GM12878 (cell line): ENCODE data around the gene MAST1. TPM values are rescaled to one million over a fixed set of nuclear protein-coding genes. Genes with fewer than 3 reads are reported as not detected.
"Not testable (repeated sequence)": the region's sequence is repeated elsewhere in the genome, so short reads cannot be mapped to it uniquely, and the experiment has no call there.

Experiments used
- ATAC-seq: fragments of 200-7000 bp; cut with Tn5 transposase; 3 replicates; pipeline ENCODE4 v1.9.1; 2020; ENCODE audit warnings: mild to moderate bottlenecking, moderate library complexity
- BruUV-seq: library from RNA; stranded (reverse); fragments of 400-500 nt; replicated peaks from 2 replicates; lab custom pipeline; 2021; lab: Mats Ljungman, UMichigan
- CTCF ChIA-PET: fragments of 300-600 bp; sonication (Branson Sonifier 250); formaldehyde crosslinking; extraction: SDS; loops from one replicate; lab custom pipeline; 2021; ENCODE audit warnings: inconsistent platforms; lab: Yijun Ruan, JAX
- POLR2A ChIA-PET: fragments of 350-600 bp; formaldehyde crosslinking; extraction: SDS; loops from one replicate; lab custom pipeline; 2021; ENCODE audit warnings: inconsistent platforms; lab: Charles Lee
- RAD21 ChIA-PET: fragments of 300-600 bp; sonication (Branson Sonifier 250); formaldehyde crosslinking; loops from one replicate; lab custom pipeline; 2023; ENCODE audit warnings: antibody characterized with exemption; ENCODE audit not compliant: unreplicated experiment; lab: Charles Lee
- SMC1A ChIA-PET: fragments of 300-600 bp; sonication (Branson Sonifier 250); formaldehyde crosslinking; loops from one replicate; lab custom pipeline; 2023; ENCODE audit not compliant: unreplicated experiment, uncharacterized antibody; lab: Charles Lee
- DNase-seq: peaks from one replicate; pipeline ENCODE4 v3.0.0-alpha.2; 2011; ENCODE audit warnings: low read depth, low spot score
- FAIRE-seq: peaks from 3 replicates; lab custom pipeline; 2011; peaks lifted over from hg19 to GRCh38; lab: Jason Lieb, UNC
- H2AFZ ChIP-seq: 2 replicates; pipeline ENCODE4 v1.6.0; 2011; ENCODE audit warnings: low read depth, low read length, control low read depth; ENCODE audit not compliant: control insufficient read depth
- H3K27ac ChIP-seq: 2 replicates; pipeline ENCODE4 v1.5.1; 2011; ENCODE audit warnings: control low read depth; ENCODE audit not compliant: control insufficient read depth, insufficient read depth
- H3K27me3 ChIP-seq, 2 experiments: replicated peaks in 1 of 2; 2 replicates each; pipeline versions ENCODE4 v1.6.0 to v1.6.1; 2011; ENCODE audit warnings: low read length in 1 of 2; ENCODE audit not compliant: control insufficient read depth in 2 of 2, insufficient read depth in 2 of 2
- H3K36me3 ChIP-seq, 2 experiments: 2 replicates each; pipeline ENCODE4 v1.5.1; 2011; ENCODE audit warnings: low read length in 1 of 2; ENCODE audit not compliant: control insufficient read depth in 2 of 2, insufficient read depth in 2 of 2
- H3K4me1 ChIP-seq: 2 replicates; pipeline ENCODE4 v1.6.1; 2011; ENCODE audit warnings: mild to moderate bottlenecking, low read length, moderate library complexity, mixed read lengths; ENCODE audit not compliant: control insufficient read depth, insufficient read depth
- H3K4me2 ChIP-seq: 2 replicates; pipeline ENCODE4 v1.6.0; 2011; ENCODE audit warnings: control low read depth; ENCODE audit not compliant: control insufficient read depth, insufficient read depth
- H3K4me3 ChIP-seq: fragments of 200-600 bp; sonication (generic); 2 replicates; pipeline ENCODE4 v1.5.1; 2016
- H3K79me2 ChIP-seq: 2 replicates; pipeline ENCODE4 v1.6.0; 2011; ENCODE audit warnings: low read length; ENCODE audit not compliant: control insufficient read depth, insufficient read depth
- H3K9ac ChIP-seq: 2 replicates; pipeline ENCODE4 v1.8.0; 2011; ENCODE audit warnings: low read length, control low read depth, mixed read lengths; ENCODE audit not compliant: control insufficient read depth, insufficient read depth
- H3K9me3 ChIP-seq: replicated peaks from 3 replicates; pipeline ENCODE4 v1.5.1; 2011; ENCODE audit warnings: mild to moderate bottlenecking, low read length; ENCODE audit not compliant: control insufficient read depth, insufficient read depth
- H4K20me1 ChIP-seq: 2 replicates; pipeline ENCODE4 v1.6.0; 2011; ENCODE audit not compliant: control insufficient read depth, insufficient read depth
- FOXK2 ChIP-seq: fragments of 450-650 bp; IDR thresholded peaks from 2 replicates; pipeline ENCODE4 v1.6.1; 2017; ENCODE audit warnings: mild to moderate bottlenecking, moderate library complexity
- HDGF ChIP-seq: fragments of 450-650 bp; IDR thresholded peaks from 2 replicates; pipeline ENCODE4 v1.6.1; 2016; ENCODE audit warnings: antibody characterized with exemption
- MEF2B ChIP-seq: fragments of 450-650 bp; IDR thresholded peaks from 2 replicates; pipeline ENCODE4 v1.6.1; 2018; ENCODE audit warnings: mild to moderate bottlenecking, moderate library complexity; ENCODE audit not compliant: partially characterized antibody, poor library complexity, severe bottlenecking
- NBN ChIP-seq: fragments of 450-650 bp; IDR thresholded peaks from 2 replicates; pipeline ENCODE4 v1.6.1; 2016
- SIN3A ChIP-seq: IDR thresholded peaks from 2 replicates; pipeline ENCODE4 v1.6.1; 2012; ENCODE audit warnings: low read depth, low read length, improper control_type of control experiment
- WGBS: methylation state at CpG from one replicate; pipeline ENCODE4 v1.1.6; 2016; ENCODE audit warnings: low lambda C conversion rate; ENCODE audit not compliant: insufficient replicate concordance, insufficient coverage; ENCODE audit errors: missing lambda C conversion rate; 5-methylcytosine and 5-hydroxymethylcytosine counted together
- in situ Hi-C: fragments of 300-500 bp; cut with MboI; formaldehyde crosslinking; loops from 9 replicates; pipeline ENCODE4 v1.14.3; 2018; ENCODE audit warnings: mixed read lengths
- intact Hi-C: fragments of 100-400 bp; cut with micrococcal nuclease; formaldehyde crosslinking; loops from one replicate; pipeline ENCODE4 v1.14.2; 2022; ENCODE audit not compliant: unreplicated experiment
- polyA plus RNA-seq, 11 experiments: library from polyadenylated mRNA; depleted of rRNA in 4 of 11; unstranded in 6 of 11; stranded (reverse) in 5 of 11; fragments of >200 nt; fragmentation: Nextera tagmentation in 4 of 11; fragmentation: Illumina TruSeq in 1 of 11; extraction: Ambion mirVana in 4 of 11; extraction: Trizol in 1 of 11; gene quantifications; 1 replicate in 1 of 11; 2 replicates in 10 of 11; pipeline versions ENCODE4 v1.2.1 to v1.2.3, GENCODE V29; 2011 to 2016; ENCODE audit warnings: inconsistent platforms in 2 of 11, missing spikeins in 2 of 11, low read depth in 1 of 11
- total RNA-seq, 4 experiments: library from RNA; depleted of rRNA in 3 of 4; stranded (reverse); fragments of >200 nt in 3 of 4; fragmentation: Illumina TruSeq in 1 of 4; extraction: Trizol in 1 of 4; gene quantifications; 2 replicates each; pipeline versions ENCODE4 v1.2.1 to v1.2.3, GENCODE V29; 2013 to 2021
- TF ChIP-seq, protein P1 (sequence below): IDR thresholded peaks from 2 replicates; pipeline ENCODE4 v1.6.1; 2011; ENCODE audit warnings: mild to moderate bottlenecking, low read depth, low read length, moderate library complexity; ENCODE audit not compliant: insufficient replicate concordance
- TF ChIP-seq, protein P2 (sequence below), 3 experiments: IDR thresholded peaks in 2 of 3; conservative IDR thresholded peaks in 1 of 3; 2 replicates each; pipeline ENCODE4 v1.5.1; 2011; ENCODE audit warnings: low read depth in 3 of 3, low read length in 3 of 3, mild to moderate bottlenecking in 3 of 3, control low read depth in 2 of 3, moderate library complexity in 2 of 3, inconsistent platforms in 1 of 3, mixed read lengths in 1 of 3; ENCODE audit not compliant: control insufficient read depth in 2 of 3, insufficient read depth in 1 of 3; ENCODE audit errors: extremely low read depth in 1 of 3
- TF ChIP-seq, protein P3 (sequence below): fragments of 450-650 bp; IDR thresholded peaks from 2 replicates; pipeline ENCODE4 v1.6.1; 2016; ENCODE audit warnings: mild to moderate bottlenecking

The MAST1 gene
- total and polyA plus RNA-seq, 10 of the 15 experiments (the other 5 are each of a cell fraction or from before 2014, with no cell fraction given): 0.08 to 0.79 (median 0.44) TPM; not detected in 1

DNA sequence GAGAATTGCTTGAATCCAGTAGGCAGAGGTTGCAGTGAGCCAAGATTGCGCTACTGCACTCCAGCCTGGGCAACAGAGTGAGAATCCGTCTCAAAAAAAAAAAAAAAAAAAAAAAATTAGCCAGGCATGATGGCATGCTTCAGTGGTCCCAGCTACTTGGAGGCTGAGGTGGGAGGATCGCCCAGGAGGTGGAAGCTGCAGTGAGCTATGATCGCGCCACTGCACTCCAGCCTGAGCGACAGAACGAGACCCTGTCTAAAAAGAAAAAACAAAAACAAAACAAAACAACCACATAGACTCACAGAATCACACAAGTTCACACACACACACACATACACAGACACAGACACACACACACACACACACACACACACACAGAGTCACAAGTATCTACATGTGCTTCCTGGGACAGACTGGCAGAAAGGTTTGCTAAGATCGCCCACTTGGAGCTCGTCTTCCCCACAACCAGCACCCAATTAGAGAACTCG is 52.0 kb downstream of the MAST1 start:
- FAIRE-seq, H3K27ac ChIP-seq, H3K79me2 ChIP-seq, H3K36me3 ChIP-seq, H3K4me1 ChIP-seq, ATAC-seq, intact Hi-C loops, H3K9me3 ChIP-seq, H4K20me1 ChIP-seq, H3K27me3 ChIP-seq, in situ Hi-C loops, BruUV-seq, H3K9ac ChIP-seq, DNase-seq: not testable (repeated sequence)
- ChIA-PET CTCF (interaction anchor here (0.6 to 13.2 kb wide), 13 partner anchors 9 to 1450 kb away, joined by 3 to 182 read pairs (median 5); partner anchors contain the start of genes DNASE2 and FARSA), RAD21 (interaction anchor here (0.7 to 2.8 kb wide), 14 partner anchors 8 to 171 kb away, joined by 3 to 19 read pairs (median 4); partner anchors contain the start of genes CALR and DNASE2), POLR2A (interaction anchor here (0.7 to 2.6 kb wide), 12 partner anchors 9 to 951 kb away, joined by 3 to 35 read pairs (median 4); partner anchors contain the start of genes DNASE2, FARSA and SYCE2), SMC1A (interaction anchor here (0.8 to 1.7 kb wide), 12 partner anchors 8 to 75 kb away, joined by 3 to 19 read pairs (median 4); partner anchors contain the start of genes CALR, FARSA and GADD45GIP1)
- 26% methylated on average over 9 of the region's 10 CpGs for WGBS
- Histone ChIP-seq H3K4me2 (peak overlapping the region; percentile 66), H3K4me3 (0 out of 2 replicates have a peak overlapping the region, but pooled peaks have one; percentile 14), H2AFZ (peak overlapping the region; percentile 79)
- TF ChIP-seq, protein P1, sequence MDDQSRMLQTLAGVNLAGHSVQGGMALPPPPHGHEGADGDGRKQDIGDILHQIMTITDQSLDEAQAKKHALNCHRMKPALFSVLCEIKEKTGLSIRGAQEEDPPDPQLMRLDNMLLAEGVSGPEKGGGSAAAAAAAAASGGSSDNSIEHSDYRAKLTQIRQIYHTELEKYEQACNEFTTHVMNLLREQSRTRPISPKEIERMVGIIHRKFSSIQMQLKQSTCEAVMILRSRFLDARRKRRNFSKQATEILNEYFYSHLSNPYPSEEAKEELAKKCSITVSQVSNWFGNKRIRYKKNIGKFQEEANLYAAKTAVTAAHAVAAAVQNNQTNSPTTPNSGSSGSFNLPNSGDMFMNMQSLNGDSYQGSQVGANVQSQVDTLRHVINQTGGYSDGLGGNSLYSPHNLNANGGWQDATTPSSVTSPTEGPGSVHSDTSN: peak; percentile 21
- TF ChIP-seq, protein P2, sequence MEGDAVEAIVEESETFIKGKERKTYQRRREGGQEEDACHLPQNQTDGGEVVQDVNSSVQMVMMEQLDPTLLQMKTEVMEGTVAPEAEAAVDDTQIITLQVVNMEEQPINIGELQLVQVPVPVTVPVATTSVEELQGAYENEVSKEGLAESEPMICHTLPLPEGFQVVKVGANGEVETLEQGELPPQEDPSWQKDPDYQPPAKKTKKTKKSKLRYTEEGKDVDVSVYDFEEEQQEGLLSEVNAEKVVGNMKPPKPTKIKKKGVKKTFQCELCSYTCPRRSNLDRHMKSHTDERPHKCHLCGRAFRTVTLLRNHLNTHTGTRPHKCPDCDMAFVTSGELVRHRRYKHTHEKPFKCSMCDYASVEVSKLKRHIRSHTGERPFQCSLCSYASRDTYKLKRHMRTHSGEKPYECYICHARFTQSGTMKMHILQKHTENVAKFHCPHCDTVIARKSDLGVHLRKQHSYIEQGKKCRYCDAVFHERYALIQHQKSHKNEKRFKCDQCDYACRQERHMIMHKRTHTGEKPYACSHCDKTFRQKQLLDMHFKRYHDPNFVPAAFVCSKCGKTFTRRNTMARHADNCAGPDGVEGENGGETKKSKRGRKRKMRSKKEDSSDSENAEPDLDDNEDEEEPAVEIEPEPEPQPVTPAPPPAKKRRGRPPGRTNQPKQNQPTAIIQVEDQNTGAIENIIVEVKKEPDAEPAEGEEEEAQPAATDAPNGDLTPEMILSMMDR (IDR thresholded peaks at IDR 0.05 in 2 of 3, conservative IDR thresholded peaks at IDR 0.05 in 1 of 3; ENCODE audit: control insufficient read depth in 2 of 3, extremely low read depth in 1 of 3, insufficient read depth in 1 of 3, low read depth in 3 of 3, low read length in 3 of 3): 0 out of 6 replicates have a peak, but pooled peaks of 1 of the 3 experiments have one; percentile 6
- TF ChIP-seq FOXK2 (0 out of 2 replicates have a peak, but pooled peaks have one; percentile 18), HDGF (peak; percentile 59; the same call in 1 of the 2 replicates), SIN3A (0 out of 2 replicates have a peak, but pooled peaks have one; percentile 74), MEF2B (peak; percentile 73), NBN (peak; percentile 82; the same call in 1 of the 2 replicates)
- TF ChIP-seq, protein P3, sequence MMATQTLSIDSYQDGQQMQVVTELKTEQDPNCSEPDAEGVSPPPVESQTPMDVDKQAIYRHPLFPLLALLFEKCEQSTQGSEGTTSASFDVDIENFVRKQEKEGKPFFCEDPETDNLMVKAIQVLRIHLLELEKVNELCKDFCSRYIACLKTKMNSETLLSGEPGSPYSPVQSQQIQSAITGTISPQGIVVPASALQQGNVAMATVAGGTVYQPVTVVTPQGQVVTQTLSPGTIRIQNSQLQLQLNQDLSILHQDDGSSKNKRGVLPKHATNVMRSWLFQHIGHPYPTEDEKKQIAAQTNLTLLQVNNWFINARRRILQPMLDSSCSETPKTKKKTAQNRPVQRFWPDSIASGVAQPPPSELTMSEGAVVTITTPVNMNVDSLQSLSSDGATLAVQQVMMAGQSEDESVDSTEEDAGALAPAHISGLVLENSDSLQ: peak; percentile 80
